ENCODE data around the gene AGPAT4.

DNA sequence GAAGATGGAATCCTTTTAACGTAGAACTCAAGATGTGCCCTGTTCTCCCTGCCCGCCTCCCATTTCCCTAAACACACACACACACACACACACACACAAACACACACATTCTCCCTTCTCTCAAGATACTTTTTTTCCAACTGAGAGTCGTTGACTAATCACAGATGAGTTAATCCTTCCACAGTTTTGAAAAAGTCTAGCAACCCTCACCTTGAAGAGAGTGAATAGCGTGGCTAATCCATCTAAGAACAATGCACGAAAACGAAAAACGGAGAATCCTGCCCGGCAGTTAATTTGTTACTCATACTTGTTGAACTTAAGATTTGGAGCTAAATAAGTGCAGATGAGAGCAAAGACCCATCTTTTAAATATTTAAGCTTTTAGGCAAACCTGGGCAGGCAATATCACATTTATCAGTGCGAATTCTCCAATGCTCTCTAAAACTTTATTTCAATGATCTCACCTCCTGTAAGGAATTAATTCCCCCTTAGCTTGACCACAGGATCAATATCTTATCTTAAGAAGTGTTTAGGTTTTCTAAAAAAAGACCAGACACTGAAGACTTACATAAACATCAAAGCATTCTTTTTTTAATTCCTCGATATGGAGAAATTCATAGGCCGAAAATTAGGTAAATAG, 1.1 kb downstream of the AGPAT4 start:
- TF ChIP-seq, protein P1, sequence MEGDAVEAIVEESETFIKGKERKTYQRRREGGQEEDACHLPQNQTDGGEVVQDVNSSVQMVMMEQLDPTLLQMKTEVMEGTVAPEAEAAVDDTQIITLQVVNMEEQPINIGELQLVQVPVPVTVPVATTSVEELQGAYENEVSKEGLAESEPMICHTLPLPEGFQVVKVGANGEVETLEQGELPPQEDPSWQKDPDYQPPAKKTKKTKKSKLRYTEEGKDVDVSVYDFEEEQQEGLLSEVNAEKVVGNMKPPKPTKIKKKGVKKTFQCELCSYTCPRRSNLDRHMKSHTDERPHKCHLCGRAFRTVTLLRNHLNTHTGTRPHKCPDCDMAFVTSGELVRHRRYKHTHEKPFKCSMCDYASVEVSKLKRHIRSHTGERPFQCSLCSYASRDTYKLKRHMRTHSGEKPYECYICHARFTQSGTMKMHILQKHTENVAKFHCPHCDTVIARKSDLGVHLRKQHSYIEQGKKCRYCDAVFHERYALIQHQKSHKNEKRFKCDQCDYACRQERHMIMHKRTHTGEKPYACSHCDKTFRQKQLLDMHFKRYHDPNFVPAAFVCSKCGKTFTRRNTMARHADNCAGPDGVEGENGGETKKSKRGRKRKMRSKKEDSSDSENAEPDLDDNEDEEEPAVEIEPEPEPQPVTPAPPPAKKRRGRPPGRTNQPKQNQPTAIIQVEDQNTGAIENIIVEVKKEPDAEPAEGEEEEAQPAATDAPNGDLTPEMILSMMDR (IDR thresholded peaks at IDR 0.05; ENCODE audit: extremely low read depth in 1 of 2, insufficient read depth in 1 of 2, low read depth in 1 of 2, low read length in 2 of 2): no peak
- TF ChIP-seq POLR2A (IDR thresholded peaks at IDR 0.05; ENCODE audit: low read depth, low read length) (no peak), POLR2AphosphoS5 (IDR thresholded peaks at IDR 0.05; ENCODE audit: insufficient read depth, low read depth, low read length) (no peak), MYC (IDR thresholded peaks at IDR 0.05; ENCODE audit: low read depth, low read length) (no peak), EZH2 (IDR thresholded peaks at IDR 0.05; ENCODE audit: borderline replicate concordance, low read depth, low read length, severe bottlenecking) (no peak), GATA2 (IDR thresholded peaks at IDR 0.05; ENCODE audit: insufficient read depth, insufficient read length, low read depth, low read length) (no peak)
- TF ChIP-seq, protein P2, sequence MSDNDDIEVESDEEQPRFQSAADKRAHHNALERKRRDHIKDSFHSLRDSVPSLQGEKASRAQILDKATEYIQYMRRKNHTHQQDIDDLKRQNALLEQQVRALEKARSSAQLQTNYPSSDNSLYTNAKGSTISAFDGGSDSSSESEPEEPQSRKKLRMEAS (IDR thresholded peaks at IDR 0.05; ENCODE audit: insufficient read depth, insufficient read length): no peak
